Lower leg skin (tissue), 4 donors: ENCODE results near the gene CFAP157. TPM values are rescaled to one million over a fixed set of nuclear protein-coding genes. Genes with fewer than 3 reads are reported as not detected.

Experiments
- DNase-seq, 2 donors: peaks; one replicate each; pipeline ENCODE4 v3.0.0-alpha.2; 2019; ENCODE audit warnings: low spot score in 2 of 2
- H3K4me3 ChIP-seq: fragments of 200-600 bp; sonication (generic); 2 replicates; pipeline ENCODE4 v1.5.1; 2017; ENCODE audit warnings: mild to moderate bottlenecking, low read depth; ENCODE audit not compliant: poor library complexity, severe bottlenecking
- POLR2A ChIP-seq, 2 donors: fragments of 450-650 bp; IDR thresholded peaks; one replicate each; pipeline ENCODE4 v1.6.1; 2016 to 2017; ENCODE audit warnings: antibody characterized with exemption in 2 of 2, mild to moderate bottlenecking in 1 of 2, moderate library complexity in 1 of 2
- WGBS, 2 donors: methylation state at CpG; one replicate each; pipeline ENCODE4 v1.1.5; 2018; 5-methylcytosine and 5-hydroxymethylcytosine counted together
- intact Hi-C: fragments of 100-400 bp; cut with DNase I; formaldehyde crosslinking; loops from one replicate; pipeline ENCODE4 v1.15.0; 2023; ENCODE audit warnings: low total_unique reads
- total RNA-seq, 4 donors: library from RNA; depleted of rRNA; stranded (reverse); fragments of >200 nt; gene quantifications; one replicate each; pipeline ENCODE4 v1.1.0, GENCODE V29; 2016
- TF ChIP-seq, protein P1 (sequence below), 3 donors: fragments of 450-650 bp; IDR thresholded peaks; one replicate each; pipeline ENCODE4 v1.5.1; 2016; ENCODE audit warnings: antibody characterized with exemption in 3 of 3, mild to moderate bottlenecking in 3 of 3, moderate library complexity in 2 of 3

CFAP157 gene
- total RNA-seq, 4 donors from 2014 or later, result 0.23 TPM; not detected in 3

GRCh38 chr9:127723444-127723843 lies 16.7 kb downstream of the CFAP157 start:
- DNase-seq, result no peak
- WGBS, 2 donors, result 44 to 68% methylated on average over 5 of the region's 5 CpGs
- no peak overlapping the region for H3K4me3 ChIP-seq
- intact Hi-C loops, result no loop called here
- no peak for TF ChIP-seq POLR2A (IDR thresholded peaks at IDR 0.05)
- TF ChIP-seq, protein P1, sequence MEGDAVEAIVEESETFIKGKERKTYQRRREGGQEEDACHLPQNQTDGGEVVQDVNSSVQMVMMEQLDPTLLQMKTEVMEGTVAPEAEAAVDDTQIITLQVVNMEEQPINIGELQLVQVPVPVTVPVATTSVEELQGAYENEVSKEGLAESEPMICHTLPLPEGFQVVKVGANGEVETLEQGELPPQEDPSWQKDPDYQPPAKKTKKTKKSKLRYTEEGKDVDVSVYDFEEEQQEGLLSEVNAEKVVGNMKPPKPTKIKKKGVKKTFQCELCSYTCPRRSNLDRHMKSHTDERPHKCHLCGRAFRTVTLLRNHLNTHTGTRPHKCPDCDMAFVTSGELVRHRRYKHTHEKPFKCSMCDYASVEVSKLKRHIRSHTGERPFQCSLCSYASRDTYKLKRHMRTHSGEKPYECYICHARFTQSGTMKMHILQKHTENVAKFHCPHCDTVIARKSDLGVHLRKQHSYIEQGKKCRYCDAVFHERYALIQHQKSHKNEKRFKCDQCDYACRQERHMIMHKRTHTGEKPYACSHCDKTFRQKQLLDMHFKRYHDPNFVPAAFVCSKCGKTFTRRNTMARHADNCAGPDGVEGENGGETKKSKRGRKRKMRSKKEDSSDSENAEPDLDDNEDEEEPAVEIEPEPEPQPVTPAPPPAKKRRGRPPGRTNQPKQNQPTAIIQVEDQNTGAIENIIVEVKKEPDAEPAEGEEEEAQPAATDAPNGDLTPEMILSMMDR (IDR thresholded peaks at IDR 0.05), result no peak

DNA sequence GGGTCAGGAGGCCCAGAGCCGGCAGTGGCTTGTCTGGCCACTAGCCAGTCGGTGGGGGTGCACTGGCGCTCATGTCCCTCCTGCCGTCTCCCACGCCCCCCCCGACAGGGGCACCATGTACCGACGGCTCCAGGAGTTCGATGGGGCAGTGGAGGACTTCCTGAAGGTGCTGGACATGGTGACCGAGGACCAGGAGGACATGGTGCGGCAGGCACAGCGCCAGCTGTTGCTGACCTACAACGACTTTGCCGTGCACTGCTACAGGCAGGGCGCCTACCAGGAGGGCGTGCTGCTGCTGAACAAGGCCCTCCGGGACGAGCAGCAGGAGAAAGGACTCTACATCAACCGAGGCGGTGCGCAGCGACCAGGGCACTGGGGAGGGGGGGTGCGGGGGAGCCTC lies 17.2 kb downstream of the CFAP157 start:
- H3K4me3 ChIP-seq, result no peak overlapping the region
- WGBS, 2 donors, result 58 to 62% methylated on average over 23 of the region's 23 CpGs
- intact Hi-C loops, result no loop called here
- TF ChIP-seq POLR2A (IDR thresholded peaks at IDR 0.05), result no peak
- TF ChIP-seq, protein P1 (IDR thresholded peaks at IDR 0.05), result no peak
- no peak for DNase-seq

- intact Hi-C loops, result no loop called here
- no peak for TF ChIP-seq POLR2A (IDR thresholded peaks at IDR 0.05)
- TF ChIP-seq, protein P1 (IDR thresholded peaks at IDR 0.05), result no peak
- no peak overlapping the region for H3K4me3 ChIP-seq
- DNase-seq, result no peak
- 71 to 79% methylated on average over 4 to 7 of the region's 8 CpGs for WGBS, 2 donors
Observed at GRCh38 chr9:127726871-127727270, 20.1 kb downstream of the CFAP157 start.

DNA sequence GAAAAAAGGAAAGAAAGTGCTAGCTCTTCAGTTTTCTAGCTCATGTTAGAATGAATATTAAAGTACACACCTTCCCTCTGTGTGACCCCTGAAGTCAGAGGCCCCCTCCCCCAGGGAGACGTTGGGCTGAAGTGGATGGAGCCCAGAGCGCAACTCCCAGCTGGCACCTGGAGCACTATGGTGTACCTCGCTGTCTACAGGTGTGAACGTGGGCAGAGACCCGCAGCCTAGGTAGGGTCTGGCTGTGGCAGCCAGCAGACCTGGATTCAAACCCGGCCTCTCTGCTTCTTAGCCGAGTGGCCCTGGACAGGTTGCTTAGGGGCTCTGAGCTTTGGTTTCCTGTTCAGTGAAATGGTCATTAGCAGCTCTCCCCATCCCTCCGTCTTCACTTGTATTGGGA lies 22.0 kb downstream of the CFAP157 start:
- intact Hi-C loops, result no loop called here
- no peak overlapping the region for H3K4me3 ChIP-seq
- DNase-seq, result no peak
- WGBS, 2 donors, result 87 to 88% methylated on average over 8 of the region's 8 CpGs
- TF ChIP-seq, protein P1 (IDR thresholded peaks at IDR 0.05), result no peak
- TF ChIP-seq POLR2A (IDR thresholded peaks at IDR 0.05), result no peak

DNA sequence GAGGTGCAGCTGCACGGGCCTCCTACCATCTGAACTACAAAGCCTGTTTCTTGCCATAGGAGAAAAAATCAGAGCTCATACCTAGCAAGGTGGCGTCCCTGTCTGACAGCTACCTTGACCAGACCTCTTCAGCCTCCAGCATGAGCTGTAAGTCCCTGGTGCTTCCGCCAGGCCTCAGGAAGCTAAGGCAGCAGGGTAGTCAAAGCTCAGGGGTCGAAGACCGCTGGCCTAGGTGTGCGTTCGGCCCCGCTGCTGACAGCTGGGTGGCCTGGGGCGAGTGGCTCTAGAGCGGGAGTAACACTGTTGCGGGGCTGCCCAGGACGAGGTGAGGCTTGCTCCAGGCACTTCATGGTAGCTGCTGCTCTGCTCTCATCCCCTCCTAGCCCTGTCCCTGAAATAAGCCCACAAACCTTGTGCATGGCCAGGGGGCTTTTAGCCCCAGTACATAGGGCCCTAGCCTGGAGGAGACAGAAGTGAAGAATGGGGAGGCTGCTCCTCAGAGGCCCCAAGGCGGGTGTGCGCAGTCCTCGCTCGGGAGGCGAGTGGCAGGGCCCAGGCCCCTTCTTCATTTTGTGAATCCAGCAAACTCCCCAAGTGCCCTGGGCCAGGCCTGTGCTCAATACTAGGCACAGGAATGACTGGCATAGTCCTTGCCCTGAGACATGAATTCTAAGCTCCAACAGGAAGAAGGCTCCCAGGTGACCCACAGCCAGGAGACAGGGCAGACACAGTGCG lies 22.9 kb downstream of the CFAP157 start:
- WGBS, 2 donors, result 88 to 89% methylated on average over 16 to 18 of the region's 18 CpGs
- H3K4me3 ChIP-seq, result no peak overlapping the region
- TF ChIP-seq POLR2A (IDR thresholded peaks at IDR 0.05), result no peak
- TF ChIP-seq, protein P1 (IDR thresholded peaks at IDR 0.05), result no peak
- DNase-seq, result no peak
- intact Hi-C loops, result loop anchor here (5.0 kb wide), 1 partner anchor 227 kb away; no protein-coding TSS in a partner anchor
